ENCODE data around the gene PROB1.
"Not testable (repeated sequence)": the region's sequence is repeated elsewhere in the genome, so short reads cannot be mapped to it uniquely, and the experiment has no call there.

PROB1 gene

DNA sequence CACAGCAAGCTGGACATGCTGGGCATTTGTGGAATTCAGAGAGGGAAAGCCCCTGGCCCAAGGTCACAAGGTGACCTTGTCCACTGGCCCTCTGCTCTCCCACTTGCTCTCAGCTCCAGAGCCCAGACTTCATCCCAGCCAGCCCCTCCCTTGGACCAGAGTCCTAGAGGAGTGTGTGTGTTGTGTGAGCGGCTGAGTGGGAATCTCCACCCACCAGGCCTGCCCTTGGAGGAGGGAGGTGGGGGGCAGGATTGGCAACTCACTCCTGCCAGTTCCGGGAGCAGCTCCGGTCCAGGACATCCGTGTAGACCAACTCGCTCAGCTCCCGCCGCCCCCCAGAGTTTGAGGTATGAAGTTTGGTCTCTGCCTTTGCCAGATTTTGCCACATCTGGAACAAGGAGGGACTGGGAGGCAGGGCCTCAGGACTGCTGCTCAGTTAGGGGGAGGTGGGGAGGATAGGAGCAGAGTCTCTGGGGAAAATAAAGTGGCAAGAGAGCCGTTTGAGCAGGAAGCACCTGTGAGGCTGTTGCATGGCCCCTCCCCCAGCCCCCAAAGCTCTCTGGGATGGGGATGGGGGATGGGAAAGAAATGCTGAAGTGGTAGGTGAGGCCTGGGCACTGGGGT is 6.6 kb downstream of the PROB1 start:
- no peak overlapping the region for H3K4me2 ChIP-seq (ENCODE audit: low read length)
- H2AK5ac ChIP-seq (ENCODE audit: low read length), result no peak overlapping the region
- H4K8ac ChIP-seq (ENCODE audit: low read depth, low read length), result no peak overlapping the region
- H3K79me1 ChIP-seq (ENCODE audit: low read length), result peaks cover 5% of the 10 kb centered on the region
- H3K4me1 ChIP-seq (ENCODE audit: control insufficient read depth in 1 of 2, insufficient read depth in 2 of 2, low read length in 2 of 2), result peaks cover 8 to 30% of the 10 kb centered on the region in 2 experiments
- peaks cover 4% of the 10 kb centered on the region for H3K79me2 ChIP-seq (ENCODE audit: control insufficient read depth, insufficient read depth, low read length, poor library complexity)
- H3K36me3 ChIP-seq (ENCODE audit: control insufficient read depth in 1 of 2, insufficient read depth in 2 of 2, low read length in 2 of 2), result no peaks in the 10 kb centered on the region
- no peak overlapping the region for H2BK5ac ChIP-seq (ENCODE audit: low read depth, low read length, poor library complexity)
- no CpG with 5 or more reads among the region's 8 CpGs for WGBS (ENCODE audit: extremely low coverage, insufficient coverage, insufficient read length)
- peak overlapping the region; percentile 7 for H4K91ac ChIP-seq (ENCODE audit: low read depth, low read length)
- H3K9ac ChIP-seq (ENCODE audit: low read length), result no peak overlapping the region
- no peak overlapping the region for H3K18ac ChIP-seq (ENCODE audit: low read length)
- no peak overlapping the region for H4K12ac ChIP-seq (ENCODE audit: low read depth, low read length)
- H2BK120ac ChIP-seq (ENCODE audit: insufficient read depth, low read length, poor library complexity), result no peak overlapping the region
- no peak overlapping the region for H3K4me3 ChIP-seq (ENCODE audit: low read depth, low read length)
- H3K9me3 ChIP-seq (ENCODE audit: insufficient read depth, low read depth, low read length), result no peaks in the 10 kb centered on the region
- H2AFZ ChIP-seq (ENCODE audit: insufficient read depth, low read length, poor library complexity), result no peak overlapping the region
- no peak overlapping the region for H3K27ac ChIP-seq (ENCODE audit: low read depth, low read length)
- DNase-seq, result no peak
- no peak overlapping the region for H3K4ac ChIP-seq (ENCODE audit: low read depth, low read length)
- H2BK12ac ChIP-seq (ENCODE audit: low read length), result no peak overlapping the region
- no peak overlapping the region for H3K23ac ChIP-seq (ENCODE audit: low read length)
- no peak overlapping the region for H3K14ac ChIP-seq (ENCODE audit: low read length)
- H3K27me3 ChIP-seq (ENCODE audit: insufficient read depth, low read length), result peaks cover 12% of the 10 kb centered on the region

DNA sequence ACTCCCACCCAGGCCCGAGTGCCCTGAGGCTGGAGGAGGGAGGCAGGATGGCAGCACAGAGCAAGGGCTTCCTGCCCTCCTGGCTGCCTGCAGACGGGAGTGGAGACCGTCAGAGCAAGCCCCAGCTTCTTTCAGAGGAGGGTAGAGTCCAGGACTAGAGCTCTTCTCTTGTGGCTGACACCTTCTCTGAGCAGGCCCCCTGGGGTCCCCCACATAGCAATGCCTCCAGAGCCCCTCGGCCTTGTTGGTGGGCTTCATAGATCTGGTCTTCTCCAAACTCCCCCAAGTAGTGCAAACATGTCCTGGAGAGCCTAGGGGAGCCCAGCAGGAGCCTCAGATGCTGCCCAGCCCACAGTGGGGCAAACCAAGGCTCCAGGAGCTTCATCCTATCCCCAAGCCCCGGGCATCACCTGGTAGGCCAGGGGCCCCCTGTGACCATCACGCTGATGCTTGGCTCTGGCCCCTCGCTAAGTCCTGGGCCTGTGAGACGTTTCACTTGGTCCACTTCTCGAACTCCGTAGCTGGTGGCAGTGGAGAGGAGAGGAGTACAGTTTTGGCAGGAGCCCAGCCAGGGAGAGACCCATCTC is 7.2 kb downstream of the PROB1 start:
- H4K8ac ChIP-seq (ENCODE audit: low read depth, low read length), result no peak overlapping the region
- peaks cover 8 to 25% of the 10 kb centered on the region in 2 experiments for H3K4me1 ChIP-seq (ENCODE audit: control insufficient read depth in 1 of 2, insufficient read depth in 2 of 2, low read length in 2 of 2)
- DNase-seq, result no peak
- no peaks in the 10 kb centered on the region for H3K36me3 ChIP-seq (ENCODE audit: control insufficient read depth in 1 of 2, insufficient read depth in 2 of 2, low read length in 2 of 2)
- no peak overlapping the region for H4K12ac ChIP-seq (ENCODE audit: low read depth, low read length)
- H3K4me3 ChIP-seq (ENCODE audit: low read depth, low read length), result no peak overlapping the region
- H2AK5ac ChIP-seq (ENCODE audit: low read length), result no peak overlapping the region
- no peak overlapping the region for H2BK120ac ChIP-seq (ENCODE audit: insufficient read depth, low read length, poor library complexity)
- H3K23ac ChIP-seq (ENCODE audit: low read length), result no peak overlapping the region
- H2BK5ac ChIP-seq (ENCODE audit: low read depth, low read length, poor library complexity), result no peak overlapping the region
- H2AFZ ChIP-seq (ENCODE audit: insufficient read depth, low read length, poor library complexity), result no peak overlapping the region
- H3K79me2 ChIP-seq (ENCODE audit: control insufficient read depth, insufficient read depth, low read length, poor library complexity), result peaks cover under 1% of the 10 kb centered on the region
- H3K18ac ChIP-seq (ENCODE audit: low read length), result no peak overlapping the region
- no CpG with 5 or more reads among the region's 10 CpGs for WGBS (ENCODE audit: extremely low coverage, insufficient coverage, insufficient read length)
- peak overlapping the region; percentile 10 for H4K91ac ChIP-seq (ENCODE audit: low read depth, low read length)
- no peak overlapping the region for H3K14ac ChIP-seq (ENCODE audit: low read length)
- no peak overlapping the region for H3K9ac ChIP-seq (ENCODE audit: low read length)
- no peak overlapping the region for H3K4me2 ChIP-seq (ENCODE audit: low read length)
- no peak overlapping the region for H2BK12ac ChIP-seq (ENCODE audit: low read length)
- no peak overlapping the region for H3K4ac ChIP-seq (ENCODE audit: low read depth, low read length)
- peaks cover 6% of the 10 kb centered on the region for H3K27me3 ChIP-seq (ENCODE audit: insufficient read depth, low read length)
- no peak overlapping the region for H3K27ac ChIP-seq (ENCODE audit: low read depth, low read length)
- H3K9me3 ChIP-seq (ENCODE audit: insufficient read depth, low read depth, low read length), result no peaks in the 10 kb centered on the region
- H3K79me1 ChIP-seq (ENCODE audit: low read length), result peaks cover 5% of the 10 kb centered on the region

DNA sequence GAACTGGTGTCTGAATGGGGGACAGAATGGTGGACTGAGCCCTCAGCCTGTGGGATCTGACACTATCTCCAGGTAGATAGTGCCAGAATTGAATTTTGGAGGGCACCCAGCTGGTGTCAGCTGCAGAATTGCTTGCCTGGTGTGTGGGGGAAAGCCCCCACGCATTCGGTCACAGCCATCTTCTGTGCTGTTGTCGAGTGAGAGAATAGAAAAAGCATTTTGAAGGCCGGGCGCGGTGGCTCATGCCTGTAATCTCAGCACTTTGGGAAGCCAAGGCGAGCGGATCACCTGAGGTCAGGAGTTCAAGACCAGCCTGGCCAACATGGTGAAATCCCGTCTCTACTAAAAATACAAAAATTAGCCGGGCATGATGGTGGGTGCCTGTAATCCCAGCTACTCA is 7.9 kb downstream of the PROB1 start:
- H3K79me2 ChIP-seq (ENCODE audit: control insufficient read depth, insufficient read depth, low read length, poor library complexity); H2AFZ ChIP-seq (ENCODE audit: insufficient read depth, low read length, poor library complexity); H3K23ac ChIP-seq (ENCODE audit: low read length); H3K9ac ChIP-seq (ENCODE audit: low read length); H4K12ac ChIP-seq (ENCODE audit: low read depth, low read length); H3K4ac ChIP-seq (ENCODE audit: low read depth, low read length); H3K4me2 ChIP-seq (ENCODE audit: low read length); H3K79me1 ChIP-seq (ENCODE audit: low read length); H3K36me3 ChIP-seq (ENCODE audit: control insufficient read depth in 1 of 2, insufficient read depth in 2 of 2, low read length in 2 of 2); H4K8ac ChIP-seq (ENCODE audit: low read depth, low read length); H3K14ac ChIP-seq (ENCODE audit: low read length); H3K4me3 ChIP-seq (ENCODE audit: low read depth, low read length); H2BK5ac ChIP-seq (ENCODE audit: low read depth, low read length, poor library complexity); H3K9me3 ChIP-seq (ENCODE audit: insufficient read depth, low read depth, low read length); H2BK12ac ChIP-seq (ENCODE audit: low read length); H2BK120ac ChIP-seq (ENCODE audit: insufficient read depth, low read length, poor library complexity); H3K27me3 ChIP-seq (ENCODE audit: insufficient read depth, low read length); H3K27ac ChIP-seq (ENCODE audit: low read depth, low read length); H3K18ac ChIP-seq (ENCODE audit: low read length); H2AK5ac ChIP-seq (ENCODE audit: low read length); DNase-seq: not testable (repeated sequence)
- Histone ChIP-seq H3K4me1 (ENCODE audit: control insufficient read depth in 1 of 2, insufficient read depth in 2 of 2, low read length in 2 of 2) (peaks cover 8 to 18% of the 10 kb centered on the region in 2 experiments), H4K91ac (ENCODE audit: low read depth, low read length) (peak overlapping the region; percentile 49)
- WGBS (ENCODE audit: extremely low coverage, insufficient coverage, insufficient read length), result no CpG with 5 or more reads among the region's 10 CpGs

DNA sequence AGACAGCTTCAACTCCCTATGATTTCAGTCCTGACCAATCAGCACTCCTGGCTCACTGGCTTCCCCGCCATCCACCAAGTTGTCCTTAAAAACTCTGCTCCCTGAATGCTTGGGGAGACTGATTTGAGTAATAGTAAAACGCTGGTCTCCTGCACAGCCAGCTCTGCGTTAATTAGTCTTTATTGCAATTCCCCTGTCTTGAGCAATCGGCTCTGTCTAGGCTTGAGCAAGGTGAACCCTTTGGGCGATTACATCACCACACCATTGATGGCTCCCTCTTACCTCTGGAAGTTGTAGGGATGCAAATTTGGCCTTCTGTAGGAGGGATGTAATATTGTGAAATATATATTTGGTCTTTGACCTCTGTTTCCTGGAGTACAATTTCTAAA is 8.9 kb downstream of the PROB1 start:
- Histone ChIP-seq H2AK5ac (ENCODE audit: low read length) (no peak overlapping the region), H3K27me3 (ENCODE audit: insufficient read depth, low read length) (no peaks in the 10 kb centered on the region), H3K4me2 (ENCODE audit: low read length) (no peak overlapping the region), H3K9me3 (ENCODE audit: insufficient read depth, low read depth, low read length) (no peaks in the 10 kb centered on the region), H3K9ac (ENCODE audit: low read length) (no peak overlapping the region), H3K36me3 (ENCODE audit: control insufficient read depth in 1 of 2, insufficient read depth in 2 of 2, low read length in 2 of 2) (no peaks in the 10 kb centered on the region), H2BK120ac (ENCODE audit: insufficient read depth, low read length, poor library complexity) (peak overlapping the region; percentile 5), H3K18ac (ENCODE audit: low read length) (no peak overlapping the region), H3K79me2 (ENCODE audit: control insufficient read depth, insufficient read depth, low read length, poor library complexity) (no peaks in the 10 kb centered on the region), H4K12ac (ENCODE audit: low read depth, low read length) (no peak overlapping the region), H4K8ac (ENCODE audit: low read depth, low read length) (no peak overlapping the region), H3K23ac (ENCODE audit: low read length) (no peak overlapping the region), H2AFZ (ENCODE audit: insufficient read depth, low read length, poor library complexity) (no peak overlapping the region), H2BK5ac (ENCODE audit: low read depth, low read length, poor library complexity) (no peak overlapping the region), H4K91ac (ENCODE audit: low read depth, low read length) (no peak overlapping the region), H2BK12ac (ENCODE audit: low read length) (no peak overlapping the region), H3K14ac (ENCODE audit: low read length) (no peak overlapping the region), H3K79me1 (ENCODE audit: low read length) (peaks cover 5% of the 10 kb centered on the region), H3K27ac (ENCODE audit: low read depth, low read length) (peak overlapping the region; percentile 40), H3K4ac (ENCODE audit: low read depth, low read length) (no peak overlapping the region), H3K4me3 (ENCODE audit: low read depth, low read length) (no peak overlapping the region), H3K4me1 (ENCODE audit: control insufficient read depth in 1 of 2, insufficient read depth in 2 of 2, low read length in 2 of 2) (peaks cover 5 to 17% of the 10 kb centered on the region in 2 experiments)
- WGBS (ENCODE audit: extremely low coverage, insufficient coverage, insufficient read length), result no CpG with 5 or more reads among the region's 5 CpGs
- DNase-seq, result peak in 1 of 2 donors; percentile 30

Data from trophoblast cell (in vitro differentiated cells and primary cell).